T follicular helper cell (primary cell): ENCODE results near the gene ACKR2.
A peak's percentile ranks its signal among the peaks of the same experiment; 100 is the strongest.
"Not testable (repeated sequence)": the region's sequence is repeated elsewhere in the genome, so short reads cannot be mapped to it uniquely, and the experiment has no call there.

ENCODE experiments used
- DNase-seq: peaks from one replicate; pipeline ENCODE4 v3.0.0-alpha.2; 2020; ENCODE audit warnings: low read depth

Gene ACKR2

GRCh38 chr3:42855547-42856380 is 46.5 kb downstream of the ACKR2 start:
- DNase-seq: no peak

GRCh38 chr3:42856544-42856943 is 47.3 kb downstream of the ACKR2 start:
- no peak for DNase-seq

GRCh38 chr3:42864321-42864950 is 55.2 kb downstream of the ACKR2 start:
- DNase-seq: no peak

- no peak for DNase-seq
These were observed 56.0 kb downstream of the ACKR2 start for GRCh38 chr3:42865256-42865655.

GRCh38 chr3:42867138-42867537 is 57.9 kb downstream of the ACKR2 start:
- DNase-seq: no peak

GRCh38 chr3:42868841-42869240 is 59.6 kb downstream of the ACKR2 start:
- no peak for DNase-seq

GRCh38 chr3:42871592-42872196 is 62.4 kb downstream of the ACKR2 start:
- no peak for DNase-seq

GRCh38 chr3:42872718-42873117 is 63.5 kb downstream of the ACKR2 start:
- DNase-seq: no peak

- DNase-seq: no peak
These were observed 64.2 kb downstream of the ACKR2 start for GRCh38 chr3:42873221-42873982.

- DNase-seq: no peak
These were observed 65.5 kb downstream of the ACKR2 start for GRCh38 chr3:42874749-42875148.

GRCh38 chr3:42875325-42876151 is 66.3 kb downstream of the ACKR2 start, which contains the start of gene CYP8B1:
CYP8B1 (minus strand) TSS chr3:42875879; CDS start chr3:42875816, 63 bp downstream.
- no peak for DNase-seq

GRCh38 chr3:42876401-42876800 is 67.2 kb downstream of the ACKR2 start:
- no peak for DNase-seq

GRCh38 chr3:42876940-42877720 is 67.9 kb downstream of the ACKR2 start:
- no peak for DNase-seq

GRCh38 chr3:42877881-42878280 is 68.6 kb downstream of the ACKR2 start:
- DNase-seq: no peak

- no peak for DNase-seq
These were observed 70.9 kb downstream of the ACKR2 start for GRCh38 chr3:42880183-42880582.

GRCh38 chr3:42880601-42881451 is 71.6 kb downstream of the ACKR2 start:
- DNase-seq: peak; percentile 80

GRCh38 chr3:42883251-42883930 is 74.1 kb downstream of the ACKR2 start:
- DNase-seq: not testable (repeated sequence)

- no peak for DNase-seq
These were observed 75.1 kb downstream of the ACKR2 start for GRCh38 chr3:42884324-42884723.

- no peak for DNase-seq
These were observed 77.1 kb downstream of the ACKR2 start for GRCh38 chr3:42886294-42886822.
